DMS79 (cell line): ENCODE data around the gene DDX53.

Experiments
- DNase-seq: peaks from one replicate; lab custom pipeline; 2025; lab: John Stamatoyannopoulos, UW

The DDX53 gene

GRCh38 chrX:22999696-23000223, at the start of gene DDX53:
DDX53 (plus strand) TSS chrX:22999960; CDS start chrX:23000058, 98 bp downstream.
- DNase-seq, result no peak

DNA sequence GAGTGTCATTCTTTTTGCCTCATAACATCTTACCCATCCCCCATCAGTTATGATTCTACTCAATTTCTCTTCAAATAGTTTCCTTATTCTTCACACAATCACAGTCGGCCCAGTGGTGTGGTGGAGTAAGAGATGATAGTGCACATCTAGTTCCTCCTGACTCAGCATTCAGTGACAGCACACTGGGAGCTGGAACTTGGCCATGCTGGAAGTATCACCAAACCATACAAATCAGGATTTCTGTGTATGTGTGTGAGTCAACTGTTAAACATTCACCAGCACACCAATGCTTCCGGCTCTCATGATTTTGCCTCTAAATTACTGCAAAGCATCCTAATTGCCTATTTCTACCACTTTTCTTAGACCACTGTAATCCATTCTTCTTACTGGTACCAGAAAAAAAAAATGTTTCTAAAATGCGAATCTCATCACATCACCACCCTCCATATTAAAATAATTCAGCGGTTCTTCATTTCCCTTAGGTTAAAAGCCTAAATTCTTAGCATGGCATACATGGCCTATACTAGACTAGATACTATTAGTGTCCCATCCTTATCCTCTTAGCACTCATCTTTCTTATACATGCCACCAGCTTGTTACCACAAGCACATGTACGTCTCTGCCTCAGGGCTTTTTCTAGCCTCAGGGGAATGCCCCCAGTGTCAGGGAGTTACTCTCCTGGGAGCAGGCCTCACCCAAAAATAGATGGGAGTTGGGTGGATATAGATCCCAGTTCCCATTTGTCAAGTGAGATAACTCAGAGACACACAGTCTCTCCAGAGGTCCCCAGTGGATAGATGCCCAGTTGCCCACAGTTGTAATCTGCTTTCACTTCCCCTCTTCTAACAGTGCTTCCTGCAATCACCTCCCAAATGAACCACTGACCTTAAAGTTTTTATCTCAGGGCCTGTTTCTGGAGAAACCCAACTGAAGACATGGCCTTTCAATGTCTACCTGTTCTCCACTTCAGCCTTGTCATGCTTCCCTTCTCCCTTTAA, 49.2 kb upstream of the DDX53 start:
- DNase-seq, result no peak

DNA sequence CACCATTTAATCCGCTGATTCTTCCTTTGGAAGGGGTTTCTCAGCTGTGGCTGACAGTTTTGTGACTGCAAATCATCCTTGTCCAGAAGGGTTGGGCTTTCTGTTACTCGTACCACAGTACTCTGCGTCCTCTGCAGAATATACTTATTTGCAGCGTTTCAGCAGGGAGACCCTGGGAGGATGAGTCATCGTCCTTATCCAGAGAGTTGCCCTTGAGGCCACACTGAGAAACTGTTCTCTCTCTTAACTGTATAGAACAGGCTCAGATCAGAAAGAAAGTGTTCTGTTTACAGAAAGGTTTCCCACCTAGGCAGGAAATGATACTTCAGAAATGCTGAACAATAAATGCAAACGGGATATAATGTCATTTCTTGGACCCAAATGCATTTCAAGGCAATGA, 47.8 kb upstream of the DDX53 start:
- no peak for DNase-seq

- DNase-seq, result no peak
Observed at GRCh38 chrX:22958250-22958649, 41.5 kb upstream of the DDX53 start.

GRCh38 chrX:22959204-22959920, 40.4 kb upstream of the DDX53 start:
- DNase-seq, result no peak

- no peak for DNase-seq
Observed at GRCh38 chrX:22963196-22963595, 36.6 kb upstream of the DDX53 start.

- no peak for DNase-seq
Observed at GRCh38 chrX:22968494-22968893, 31.3 kb upstream of the DDX53 start.

- DNase-seq, result no peak
Observed at GRCh38 chrX:22969411-22969810, 30.3 kb upstream of the DDX53 start.

DNA sequence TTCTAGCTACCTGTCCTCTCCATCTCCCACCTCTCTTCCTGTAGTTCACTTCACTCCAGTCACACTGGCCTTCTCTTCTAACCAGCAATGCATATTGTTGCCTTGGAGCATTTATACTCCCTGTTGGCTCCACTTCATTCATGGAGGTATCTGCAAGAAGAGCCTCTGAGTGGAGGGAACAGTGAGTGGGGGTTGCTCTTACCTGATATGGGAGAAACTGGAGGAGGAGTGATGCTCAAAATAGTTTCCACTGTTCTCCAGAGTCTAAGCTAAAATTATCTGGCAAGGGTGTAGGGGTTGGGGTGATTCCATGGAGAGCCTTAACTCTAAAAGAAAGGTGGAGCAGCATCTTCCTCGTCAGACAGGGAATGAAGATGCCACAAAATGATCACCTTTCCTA, 28.9 kb upstream of the DDX53 start:
- DNase-seq, result no peak

DNA sequence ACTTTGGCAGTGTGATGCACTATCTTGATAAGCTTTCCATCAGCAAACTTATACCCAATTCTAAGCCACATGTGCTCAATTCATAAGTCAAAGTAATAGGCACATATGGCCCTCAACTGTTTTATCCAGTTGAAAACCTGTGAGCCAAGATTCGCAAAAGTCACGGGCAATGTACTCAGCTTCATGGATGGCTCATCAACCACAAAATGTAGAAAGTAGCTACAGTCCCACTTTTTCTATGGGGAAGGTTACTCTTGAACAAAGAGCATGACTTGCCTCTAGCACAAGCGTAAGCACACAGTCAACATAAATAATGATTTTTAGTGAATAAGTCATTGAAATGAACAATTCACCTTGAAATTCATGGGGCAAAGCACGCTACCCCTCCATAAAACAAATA, 25.1 kb upstream of the DDX53 start:
- DNase-seq, result no peak

- no peak for DNase-seq
Observed at GRCh38 chrX:22975786-22976185, 24.0 kb upstream of the DDX53 start.

GRCh38 chrX:22985958-22986357, 13.8 kb upstream of the DDX53 start:
- no peak for DNase-seq

GRCh38 chrX:22987452-22987851, 12.3 kb upstream of the DDX53 start:
- DNase-seq, result no peak

DNA sequence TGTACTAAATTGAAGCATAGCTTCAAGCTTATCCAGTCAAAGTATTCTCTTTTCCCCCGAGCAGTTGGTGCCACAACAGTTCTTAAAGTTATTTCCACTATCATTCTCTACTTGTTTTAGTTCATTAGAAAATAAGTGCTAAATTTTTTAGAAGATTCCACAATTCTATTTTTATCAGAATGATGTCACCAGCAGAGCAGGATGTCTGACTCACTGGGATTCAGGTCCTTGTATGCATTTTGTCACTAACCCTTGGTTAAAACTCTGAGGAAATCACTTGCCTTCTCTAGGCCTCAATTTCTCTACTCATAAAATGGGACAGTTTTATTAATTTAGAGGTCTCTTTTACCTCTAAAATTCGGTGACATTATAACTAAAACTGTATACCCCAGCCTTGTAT, 3.4 kb downstream of the DDX53 start:
- DNase-seq, result no peak

GRCh38 chrX:23008431-23009099, 8.8 kb downstream of the DDX53 start:
- no peak for DNase-seq

DNA sequence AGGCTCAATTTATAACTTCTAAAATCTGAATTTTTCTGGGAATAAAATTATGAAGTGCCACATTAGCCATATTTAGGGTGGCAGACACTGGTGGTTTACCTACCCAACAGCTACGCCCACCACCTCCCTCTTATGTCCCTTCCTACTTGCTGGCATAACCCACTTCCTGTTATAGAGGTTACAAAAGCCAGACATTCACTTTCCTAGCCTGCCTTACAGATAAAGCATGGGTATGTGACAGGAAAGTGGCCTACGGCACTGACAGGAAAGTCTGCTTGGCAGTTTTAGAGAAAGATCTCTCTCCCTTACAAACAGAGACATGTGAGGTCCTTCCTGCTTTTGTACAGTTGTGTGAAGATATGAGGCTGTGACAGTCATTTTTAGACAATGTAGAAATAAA, 12.4 kb downstream of the DDX53 start:
- DNase-seq, result no peak

DNA sequence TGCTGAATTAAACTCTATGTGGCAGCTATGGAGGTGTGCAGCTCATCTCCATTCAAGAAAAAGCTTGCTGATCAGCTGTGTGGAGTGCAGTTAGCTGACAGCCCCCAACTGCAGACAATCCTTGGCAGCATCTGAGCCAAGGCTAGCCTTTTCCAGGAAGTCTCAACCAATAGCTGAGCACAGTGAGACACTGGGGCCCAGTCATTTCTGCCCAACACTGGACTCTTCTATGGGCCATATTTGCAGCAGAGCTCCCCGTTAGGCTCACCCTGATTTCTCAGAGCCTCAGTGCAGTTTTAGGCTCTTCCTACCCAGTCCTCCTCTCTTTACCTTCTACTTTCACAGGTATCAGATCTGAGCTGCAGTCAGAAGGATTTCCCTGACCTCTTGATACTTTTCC, 12.9 kb downstream of the DDX53 start:
- DNase-seq, result no peak

GRCh38 chrX:23013366-23013765, 13.6 kb downstream of the DDX53 start:
- no peak for DNase-seq

DNA sequence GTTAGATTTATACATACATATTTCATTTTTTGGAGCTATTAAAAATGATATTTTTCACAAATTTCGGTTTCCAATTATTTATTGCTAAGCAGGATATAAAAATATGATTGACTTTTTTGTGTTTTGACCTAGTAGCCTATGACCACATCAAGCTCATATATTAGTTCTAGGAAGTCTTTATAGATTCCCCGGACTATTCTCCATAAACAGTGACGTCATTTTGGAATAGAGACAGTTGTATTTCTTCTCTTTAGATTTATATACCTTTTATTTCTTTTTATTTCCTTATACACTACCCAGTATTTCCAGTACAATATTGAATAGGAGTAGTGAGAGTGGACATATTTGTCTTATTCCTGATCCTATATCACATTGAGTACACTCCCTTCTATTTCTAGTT, 31.8 kb downstream of the DDX53 start:
- no peak for DNase-seq

DNA sequence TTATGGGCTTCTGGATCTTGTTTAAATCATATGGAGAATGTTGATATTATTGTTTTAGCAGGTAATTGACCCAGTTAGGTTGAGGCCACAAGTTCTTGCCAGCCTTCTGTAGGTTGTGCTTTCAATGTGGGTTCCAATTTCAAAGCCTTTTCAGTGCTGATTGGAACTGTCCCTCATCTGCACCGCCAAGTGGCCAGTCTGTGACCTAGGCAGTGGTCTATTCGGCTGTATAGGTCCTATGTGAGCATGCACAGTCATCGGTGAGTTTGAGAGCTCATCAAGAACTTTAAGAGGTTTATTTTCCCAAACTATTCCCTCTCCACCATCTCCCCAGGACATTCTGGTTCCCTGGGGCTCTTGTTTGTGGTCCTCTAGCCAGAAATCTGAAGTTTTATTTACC, 35.7 kb downstream of the DDX53 start:
- DNase-seq, result no peak

DNA sequence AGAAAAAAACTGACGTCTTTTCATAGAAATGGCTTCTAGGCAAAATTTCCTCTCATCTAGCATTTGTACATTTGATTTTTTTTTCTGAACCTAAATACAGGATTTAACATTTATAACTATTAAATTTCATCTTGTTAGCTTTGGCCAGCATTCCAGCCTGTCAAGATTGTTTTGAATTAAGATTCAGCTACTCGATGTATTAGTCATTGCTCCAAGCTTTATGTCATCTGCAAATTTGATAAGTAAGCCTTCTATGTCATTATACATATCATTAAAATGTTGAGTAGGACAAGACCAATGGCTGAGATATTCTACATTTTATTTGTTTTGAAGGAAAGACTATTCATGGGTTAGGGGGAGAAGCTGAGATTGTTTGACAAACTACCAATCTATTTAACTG, 46.7 kb downstream of the DDX53 start:
- no peak for DNase-seq

GRCh38 chrX:23048806-23049573, 49.2 kb downstream of the DDX53 start:
- DNase-seq, result no peak
